ENCODE data around the gene ATP8A1.

- TF ChIP-seq CTCF (IDR thresholded peaks at IDR 0.05 in 8 of 11, conservative IDR thresholded peaks at IDR 0.05 in 3 of 11): no peak
- TF ChIP-seq POLR2AphosphoS5 (IDR thresholded peaks at IDR 0.05): no peak
Observed at GRCh38 chr4:42628740-42629139, 28.2 kb downstream of the ATP8A1 start.
